Measurements from ENCODE around the gene ANKDD1B. TPM values are rescaled to one million over a fixed set of nuclear protein-coding genes. Genes with fewer than 3 reads are reported as not detected.
"Not testable (repeated sequence)": the region's sequence is repeated elsewhere in the genome, so short reads cannot be mapped to it uniquely, and the experiment has no call there.

The ANKDD1B gene
- total RNA-seq, 2 donors from 2014 or later = 1.9 to 2.7 TPM

GRCh38 chr5:75690669-75691068 lies 79.4 kb downstream of the ANKDD1B start:
- Histone ChIP-seq H3K4me1 (replicated peaks) (no peaks in the 10 kb centered on the region), H3K36me3 (no peaks in the 10 kb centered on the region), H3K27me3 (replicated peaks; ENCODE audit: insufficient read depth) (no peaks in the 10 kb centered on the region), H3K4me3 (no peak overlapping the region), H3K9me3 (no peaks in the 10 kb centered on the region), H3K27ac (no peak overlapping the region)
- no peak for TF ChIP-seq CTCF (IDR thresholded peaks at IDR 0.05)
- no peak for TF ChIP-seq POLR2AphosphoS5 (IDR thresholded peaks at IDR 0.05)
- no peak for TF ChIP-seq POLR2A (IDR thresholded peaks at IDR 0.05)
- 100% methylated on average over 1 of the region's 1 CpG for WGBS
- intact Hi-C loops (cut with DNase I) = no loop called here
- DNase-seq (ENCODE audit: low spot score) = no peak

GRCh38 chr5:75694781-75695180 lies 83.5 kb downstream of the ANKDD1B start:
- H3K9me3 ChIP-seq = no peaks in the 10 kb centered on the region
- no peaks in the 10 kb centered on the region for H3K4me1 ChIP-seq (replicated peaks)
- H3K27me3 ChIP-seq (replicated peaks; ENCODE audit: insufficient read depth) = no peaks in the 10 kb centered on the region
- H3K36me3 ChIP-seq = no peaks in the 10 kb centered on the region
- intact Hi-C loops (cut with DNase I) = no loop called here
- no peak for DNase-seq (ENCODE audit: low spot score)
- TF ChIP-seq POLR2A (IDR thresholded peaks at IDR 0.05) (no peak), CTCF (IDR thresholded peaks at IDR 0.05) (no peak), POLR2AphosphoS5 (IDR thresholded peaks at IDR 0.05) (no peak)
- H3K27ac ChIP-seq = no peak overlapping the region
- 73% methylated on average over 1 of the region's 1 CpG for WGBS
- H3K4me3 ChIP-seq = no peak overlapping the region

GRCh38 chr5:75695472-75696351 lies 84.5 kb downstream of the ANKDD1B start:
- WGBS = 87% methylated on average over 22 of the region's 22 CpGs

GRCh38 chr5:75701856-75702255 lies 90.6 kb downstream of the ANKDD1B start:
- 96% methylated on average over 4 of the region's 4 CpGs for WGBS
- TF ChIP-seq POLR2A (IDR thresholded peaks at IDR 0.05) = no peak
- no peak for TF ChIP-seq POLR2AphosphoS5 (IDR thresholded peaks at IDR 0.05)
- TF ChIP-seq CTCF (IDR thresholded peaks at IDR 0.05) = no peak
- Histone ChIP-seq H3K27ac (no peak overlapping the region), H3K4me1 (replicated peaks) (no peaks in the 10 kb centered on the region), H3K36me3 (no peaks in the 10 kb centered on the region), H3K9me3 (no peaks in the 10 kb centered on the region), H3K27me3 (replicated peaks; ENCODE audit: insufficient read depth) (no peaks in the 10 kb centered on the region), H3K4me3 (no peak overlapping the region)
- intact Hi-C loops (cut with DNase I) = no loop called here
- DNase-seq (ENCODE audit: low spot score) = no peak

More at GRCh38 chr5:75695472-75696351, 84.5 kb downstream of the ANKDD1B start:
- H3K27me3 ChIP-seq (replicated peaks; ENCODE audit: insufficient read depth); H3K4me1 ChIP-seq (replicated peaks); DNase-seq (ENCODE audit: low spot score); H3K9me3 ChIP-seq; H3K4me3 ChIP-seq; H3K36me3 ChIP-seq; intact Hi-C loops (cut with DNase I); H3K27ac ChIP-seq: not testable (repeated sequence)

GRCh38 chr5:75706016-75706415 lies 94.8 kb downstream of the ANKDD1B start:
- intact Hi-C loops (cut with DNase I) = no loop called here
- Histone ChIP-seq H3K4me3 (no peak overlapping the region), H3K27ac (no peak overlapping the region), H3K27me3 (replicated peaks; ENCODE audit: insufficient read depth) (no peaks in the 10 kb centered on the region), H3K36me3 (no peaks in the 10 kb centered on the region), H3K4me1 (replicated peaks) (no peaks in the 10 kb centered on the region), H3K9me3 (no peaks in the 10 kb centered on the region)
- TF ChIP-seq POLR2AphosphoS5 (IDR thresholded peaks at IDR 0.05) (no peak), POLR2A (IDR thresholded peaks at IDR 0.05) (no peak), CTCF (IDR thresholded peaks at IDR 0.05) (no peak)
- DNase-seq (ENCODE audit: low spot score) = no peak
- WGBS = 100% methylated on average over 1 of the region's 1 CpG

All from prostate gland (tissue), 2 donors.